ENCODE data around the gene SART1.
"Not testable (repeated sequence)": the region's sequence is repeated elsewhere in the genome, so short reads cannot be mapped to it uniquely, and the experiment has no call there.

Gene SART1

DNA sequence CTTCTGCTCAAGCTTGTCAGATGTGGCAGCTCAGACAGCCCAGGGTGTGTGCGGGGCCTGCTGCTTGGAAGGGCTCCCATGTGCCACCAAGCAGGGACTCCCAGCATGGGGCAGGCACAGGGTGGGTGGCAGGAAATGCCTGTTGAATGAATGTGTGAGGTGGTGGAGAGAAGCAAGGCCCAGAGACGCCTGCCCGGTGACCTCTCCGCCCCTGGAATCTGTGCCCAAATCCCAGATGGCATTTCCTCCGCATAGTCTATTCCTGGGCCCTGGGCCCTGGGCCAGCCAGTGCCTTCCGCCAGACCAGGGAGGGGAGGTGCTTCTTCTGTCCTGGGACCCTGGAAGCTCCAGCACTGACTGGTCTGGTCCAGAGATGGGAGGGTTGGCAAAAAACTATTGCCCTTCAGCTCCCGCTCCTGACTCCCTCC lies 53.9 kb downstream of the SART1 start:
- no peak for DNase-seq (ENCODE audit: low read depth)

DNA sequence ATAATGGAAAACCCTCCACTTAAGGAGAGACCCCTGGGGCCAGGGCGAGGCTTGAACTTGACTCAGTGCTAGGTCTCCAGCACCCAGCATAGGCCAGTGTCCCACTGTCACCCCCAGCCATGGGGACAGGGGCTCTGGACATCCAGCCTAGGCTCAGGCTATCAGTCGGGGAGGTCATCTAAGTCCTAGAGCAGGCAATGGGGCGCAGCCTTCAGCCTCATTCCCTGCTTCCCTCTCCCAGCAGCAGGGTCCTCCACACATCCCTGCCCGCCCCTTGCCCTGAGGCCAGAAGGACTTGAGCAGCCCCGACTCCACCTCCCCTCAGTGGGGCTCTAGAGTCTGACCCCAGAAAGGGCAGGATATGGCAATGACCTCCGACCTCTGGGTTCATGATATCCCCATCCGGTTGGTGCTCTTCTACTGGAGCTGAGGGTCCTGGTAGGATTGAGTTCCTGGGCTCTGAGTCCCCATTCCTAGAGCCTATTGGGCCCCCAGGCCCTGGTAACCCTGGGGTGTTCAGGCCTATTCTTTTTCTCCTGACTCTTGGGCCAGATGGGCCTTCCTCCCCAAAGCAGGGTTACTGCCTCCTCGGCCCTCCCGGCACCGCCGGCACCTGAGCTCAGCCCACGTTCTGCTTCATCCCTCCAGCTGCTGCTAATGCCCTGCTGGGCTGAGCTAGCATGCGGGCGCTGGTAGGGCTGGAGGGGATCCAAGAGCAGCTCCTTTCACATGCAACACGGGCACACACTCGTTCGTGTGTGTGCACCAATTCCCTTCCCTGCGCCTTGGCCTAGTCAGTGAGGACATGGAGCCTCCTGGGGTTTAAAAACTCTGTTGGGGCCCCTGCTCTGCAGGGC lies 54.6 kb downstream of the SART1 start:
- no peak for DNase-seq (ENCODE audit: low read depth)

DNA sequence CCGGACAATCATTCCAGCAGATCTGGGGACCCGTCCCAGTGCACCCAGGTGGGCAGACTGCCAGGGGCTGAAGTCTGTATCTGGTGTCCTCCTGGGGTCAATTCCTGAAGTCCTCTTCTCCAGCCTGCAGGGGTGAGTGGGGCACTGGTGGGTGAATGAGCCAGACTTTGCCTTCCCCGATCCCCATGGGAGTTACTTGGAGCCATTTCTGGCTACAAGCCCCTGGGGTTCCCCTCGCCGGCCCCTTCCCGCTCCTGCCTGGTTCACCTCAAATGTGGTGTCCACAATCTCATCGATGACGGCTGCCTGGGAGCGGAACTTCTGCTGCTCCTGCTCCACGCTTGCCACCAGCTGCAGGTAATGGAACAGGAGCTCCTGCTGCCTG lies 55.3 kb downstream of the SART1 start:
- DNase-seq (ENCODE audit: low read depth), result no peak

- no peak for DNase-seq (ENCODE audit: low read depth)
Measured at GRCh38 chr11:66017321-66017720, 55.8 kb downstream of the SART1 start.

DNA sequence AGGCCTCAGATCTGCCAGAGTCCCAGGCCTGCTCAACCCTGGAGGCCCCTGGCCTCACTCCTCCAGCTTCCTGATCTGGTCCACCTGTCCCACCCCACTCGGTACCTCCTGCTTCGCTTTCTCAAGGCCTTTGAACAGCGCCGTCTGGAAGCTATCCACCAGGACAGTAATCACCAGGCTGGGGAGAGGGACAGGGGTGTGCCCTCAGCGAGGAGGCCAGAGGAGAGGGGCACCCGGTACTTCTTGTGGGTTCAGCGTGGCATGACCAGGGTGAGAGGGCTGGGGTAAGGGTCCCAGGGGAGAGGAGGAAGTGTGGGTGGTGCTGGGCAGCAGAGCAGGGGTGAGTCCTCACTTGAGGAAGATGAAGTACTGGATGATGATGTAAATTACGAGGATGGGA lies 58.7 kb downstream of the SART1 start:
- DNase-seq (ENCODE audit: low read depth), result no peak

DNA sequence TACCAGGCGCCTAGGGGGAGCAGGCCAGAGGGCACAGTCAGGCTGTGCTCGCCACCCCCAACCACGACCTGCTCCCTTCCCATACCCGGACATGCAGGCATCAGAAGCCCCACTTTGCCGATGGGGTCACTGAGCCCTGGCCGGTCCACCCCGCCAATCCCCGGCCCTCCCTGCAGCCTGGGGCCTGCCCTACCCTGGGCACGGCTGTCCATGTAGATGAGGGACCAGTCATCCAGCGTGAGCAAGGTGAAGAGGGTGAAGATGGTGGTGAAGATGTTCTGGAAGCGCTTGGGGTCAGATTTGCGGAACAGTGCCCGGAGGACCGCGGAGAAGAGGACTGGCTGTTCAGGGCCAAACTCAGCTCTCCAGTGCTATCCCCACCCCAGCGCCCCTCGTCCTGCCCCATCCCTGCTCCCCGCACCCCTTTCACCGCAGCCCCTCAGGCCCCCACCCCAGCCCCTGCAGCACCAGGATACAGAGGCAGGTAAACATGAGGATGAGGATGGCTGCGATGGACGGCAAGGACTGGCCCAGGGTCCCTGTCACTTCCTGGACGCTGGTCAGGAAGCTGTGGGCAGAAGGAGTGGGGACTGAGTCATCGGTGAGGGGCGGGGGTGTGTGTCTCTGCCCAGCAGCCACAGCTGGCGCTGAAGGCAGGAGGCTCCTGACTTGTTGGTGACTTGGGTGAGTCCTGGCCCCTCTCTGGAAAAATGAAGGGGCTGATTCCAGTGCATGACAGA lies 59.3 kb downstream of the SART1 start:
- no peak for DNase-seq (ENCODE audit: low read depth)

DNA sequence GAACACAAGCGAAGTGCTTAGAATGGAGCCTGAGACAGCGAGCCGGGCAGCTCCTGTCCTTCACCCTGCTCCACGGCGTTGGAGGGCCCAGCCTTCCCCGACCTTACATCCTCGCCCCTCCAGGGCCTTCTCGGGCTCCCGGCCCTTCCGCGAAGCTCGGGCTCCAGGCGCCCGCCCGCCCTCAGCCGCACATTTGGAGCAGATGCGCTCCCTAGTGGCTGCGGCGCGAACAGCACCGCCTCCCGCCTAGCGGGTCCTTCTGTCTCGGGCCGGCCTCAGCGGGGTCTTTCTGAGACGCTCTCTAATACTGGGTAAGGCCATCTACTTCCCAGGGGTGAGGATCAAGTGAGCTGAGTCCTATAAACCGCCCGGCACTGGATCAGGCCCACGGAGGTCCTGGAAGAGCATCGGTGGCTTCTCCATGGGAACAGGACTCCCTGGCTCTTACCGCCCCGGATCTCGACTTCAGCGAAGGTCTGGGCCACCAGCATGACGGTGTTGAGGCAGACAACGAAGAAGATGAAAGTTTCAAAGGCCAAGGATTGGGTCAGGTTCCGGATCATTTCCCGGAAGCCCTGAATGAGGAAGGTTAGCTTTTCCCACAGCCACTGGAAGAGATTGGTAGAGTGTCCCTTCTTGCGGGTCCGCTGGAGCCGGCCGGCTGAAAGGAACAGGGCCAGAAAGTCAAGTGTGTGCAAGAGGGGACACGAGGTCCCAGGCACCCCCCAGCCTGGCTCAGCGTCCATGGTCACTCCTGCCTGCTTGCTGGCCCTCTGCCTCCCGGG lies 61.1 kb downstream of the SART1 start:
- DNase-seq (ENCODE audit: low read depth), result peak; percentile 71

DNA sequence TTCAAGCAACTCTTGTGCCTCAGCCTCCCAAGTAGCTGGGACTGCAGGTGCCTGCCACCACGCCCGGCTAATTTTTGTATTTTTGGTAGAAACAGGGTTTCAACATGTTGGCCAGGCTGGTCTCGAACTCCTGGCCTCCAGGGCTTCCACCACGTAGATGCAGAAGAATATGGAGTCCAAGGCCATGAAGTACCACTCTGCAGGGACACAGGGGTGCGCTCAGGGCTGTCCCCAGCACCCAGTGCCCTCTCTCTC lies 61.6 kb downstream of the SART1 start:
- not testable (repeated sequence) for DNase-seq (ENCODE audit: low read depth)

- DNase-seq (ENCODE audit: low read depth), result no peak
Measured at GRCh38 chr11:66026017-66026529, 64.5 kb downstream of the SART1 start, which contains the start of gene CATSPER1. CATSPER1 (minus strand) TSS chr11:66026479; CDS start chr11:66026379, 100 bp downstream.

Data from activated T-cell treated with anti-CD3 and anti-CD28 coated beads for 24 hours (primary cell).